GM21529 (cell line): ENCODE measurements around the gene SLC12A4.

Experiments
- ATAC-seq: cut with Tn5 transposase; IDR thresholded peaks from one replicate; pipeline ENCODE4 v1.9.1; 2021; ENCODE audit not compliant: unreplicated experiment

SLC12A4 gene

GRCh38 chr16:67963662-67964321 is 4.6 kb downstream of the SLC12A4 start:
- ATAC-seq = no peak

GRCh38 chr16:67963292-67963661 is 5.2 kb downstream of the SLC12A4 start:
- ATAC-seq = no peak

DNA sequence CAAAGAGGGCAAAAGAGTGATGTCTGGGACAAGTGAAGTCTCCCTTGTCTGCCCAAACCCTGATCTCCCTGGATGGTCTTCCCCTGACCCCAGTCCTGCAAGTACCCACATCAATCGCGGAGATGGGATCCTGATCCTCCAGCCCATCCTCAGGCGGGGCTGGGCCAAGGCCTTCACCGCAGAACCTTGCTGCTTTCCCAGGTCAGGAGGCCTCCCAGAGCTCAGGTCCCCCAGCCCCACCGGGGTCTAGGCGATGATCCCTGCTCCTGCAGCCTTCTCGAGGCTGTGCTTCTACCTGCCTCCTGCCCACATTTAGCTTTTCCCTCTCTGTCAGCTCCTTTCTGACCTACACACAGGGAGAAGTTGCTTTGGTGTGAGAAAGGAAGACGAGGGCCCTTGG is 6.3 kb downstream of the SLC12A4 start:
- no peak for ATAC-seq

DNA sequence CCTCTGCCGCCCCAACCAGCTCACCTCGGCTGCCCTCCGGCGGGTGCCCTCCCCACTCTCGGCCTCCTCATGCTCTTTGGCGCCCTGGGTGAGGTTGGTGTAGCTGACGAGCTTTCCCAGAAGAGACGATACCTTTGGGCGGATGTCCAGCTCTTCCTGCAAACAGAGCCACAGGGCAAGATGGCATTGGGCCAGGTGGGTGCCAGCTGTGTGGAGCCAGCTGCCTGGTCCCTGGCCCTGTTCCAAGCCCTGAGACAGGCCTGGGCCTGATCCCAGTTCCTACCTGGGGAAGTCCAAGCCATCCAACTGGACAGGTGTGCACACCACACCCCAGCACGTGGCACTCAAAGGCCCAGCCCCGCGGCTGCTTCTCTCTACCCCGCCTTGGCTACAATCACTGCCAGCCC is 6.9 kb downstream of the SLC12A4 start:
- no peak for ATAC-seq

DNA sequence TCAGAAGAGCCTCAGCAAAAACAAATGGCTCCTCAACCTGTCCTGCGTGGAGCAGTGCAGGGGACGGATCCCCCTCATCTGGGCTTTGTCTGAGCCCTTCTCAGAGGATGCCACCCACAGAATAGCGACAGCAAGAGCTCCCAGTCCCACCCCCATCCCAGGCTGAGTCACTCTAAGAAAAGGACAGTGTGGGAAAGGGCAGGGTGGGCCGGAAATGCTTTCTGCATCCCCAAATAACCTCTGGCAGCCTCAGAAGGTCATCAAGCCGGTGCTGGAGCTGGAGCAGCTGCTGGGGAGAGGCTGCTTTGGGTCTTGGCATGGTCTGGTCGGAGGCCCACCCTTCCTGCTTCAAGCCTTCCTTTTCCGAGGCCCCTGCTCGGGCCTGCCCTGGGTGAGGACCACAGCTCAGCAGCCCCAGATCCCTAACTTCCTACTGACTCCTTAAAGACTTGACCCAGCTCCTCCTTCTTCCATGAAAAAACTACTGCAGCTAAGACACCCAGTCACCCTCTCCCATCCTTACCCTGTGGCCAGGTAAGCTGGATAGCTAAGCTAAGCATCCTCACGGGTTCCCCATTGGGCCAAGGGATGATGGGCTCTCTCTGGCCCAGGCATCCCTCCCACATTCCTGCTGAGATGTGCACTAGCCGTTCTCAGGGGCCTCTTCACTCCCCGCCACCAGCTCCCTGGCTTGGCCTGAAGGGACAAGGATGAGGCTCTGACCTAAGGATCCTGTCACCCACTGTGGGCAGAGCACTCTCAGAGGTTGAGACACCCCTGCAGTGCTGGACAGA is 8.7 kb downstream of the SLC12A4 start:
- no peak for ATAC-seq

DNA sequence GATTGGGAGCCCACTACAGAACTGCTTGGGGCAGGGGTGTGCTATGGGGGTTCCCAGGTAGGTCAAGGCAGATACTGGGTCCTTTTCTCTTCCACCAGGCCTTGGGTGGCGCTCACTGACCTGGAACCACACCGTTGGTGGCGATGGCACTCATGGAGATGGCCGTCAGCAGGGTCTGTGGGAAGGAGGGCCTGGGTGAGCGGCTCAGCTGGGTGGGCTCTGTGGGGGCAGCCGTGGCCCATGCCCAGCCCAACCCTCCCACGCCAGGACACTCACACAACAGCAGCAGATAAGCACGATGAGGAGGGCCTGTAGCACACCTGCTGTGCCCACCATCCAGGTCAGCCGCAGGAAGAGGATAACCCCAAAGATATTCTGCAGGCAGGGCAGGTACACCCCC is 10.8 kb downstream of the SLC12A4 start:
- ATAC-seq = no peak

DNA sequence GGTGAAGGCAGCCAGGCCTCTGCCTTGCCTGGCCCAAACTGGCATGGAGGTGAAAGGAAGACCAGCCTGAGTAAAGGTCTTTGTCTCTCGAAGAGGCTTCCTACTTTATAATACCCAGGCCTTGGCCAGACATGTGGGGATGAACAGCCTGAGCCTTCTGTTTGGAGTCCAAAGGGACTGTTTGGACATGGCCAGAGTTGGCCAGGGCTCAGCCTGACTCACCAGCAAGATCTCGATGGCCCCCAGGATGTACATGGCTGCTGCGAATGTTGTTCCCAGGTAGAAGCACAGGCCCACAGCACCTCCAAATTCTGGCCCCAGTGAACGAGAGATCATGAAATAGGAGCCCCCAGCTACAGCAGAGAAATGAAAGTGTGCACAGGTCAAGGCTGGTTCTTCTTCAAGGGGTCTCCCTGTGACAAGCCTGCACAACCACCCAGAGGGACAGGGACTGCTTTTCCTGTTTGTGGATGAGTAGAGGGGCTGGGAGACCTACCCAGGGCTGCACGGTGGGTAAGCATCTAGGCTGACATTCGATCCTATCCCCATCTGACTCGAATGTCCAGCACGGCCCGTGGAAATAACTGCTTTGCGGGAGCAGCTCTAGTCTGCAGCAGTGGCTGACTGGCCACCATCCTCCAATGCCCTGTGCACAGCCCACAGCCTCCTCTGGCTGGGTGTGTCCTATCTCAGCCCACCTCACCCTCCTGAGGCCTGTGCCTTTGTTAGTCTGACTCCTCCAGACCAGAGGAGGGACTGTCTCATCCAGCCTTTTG is 13.8 kb downstream of the SLC12A4 start:
- no peak for ATAC-seq

GRCh38 chr16:67953641-67954375 is 14.6 kb downstream of the SLC12A4 start:
- ATAC-seq = no peak

- ATAC-seq = no peak
Measured at GRCh38 chr16:67951485-67951884, 17.0 kb downstream of the SLC12A4 start.

DNA sequence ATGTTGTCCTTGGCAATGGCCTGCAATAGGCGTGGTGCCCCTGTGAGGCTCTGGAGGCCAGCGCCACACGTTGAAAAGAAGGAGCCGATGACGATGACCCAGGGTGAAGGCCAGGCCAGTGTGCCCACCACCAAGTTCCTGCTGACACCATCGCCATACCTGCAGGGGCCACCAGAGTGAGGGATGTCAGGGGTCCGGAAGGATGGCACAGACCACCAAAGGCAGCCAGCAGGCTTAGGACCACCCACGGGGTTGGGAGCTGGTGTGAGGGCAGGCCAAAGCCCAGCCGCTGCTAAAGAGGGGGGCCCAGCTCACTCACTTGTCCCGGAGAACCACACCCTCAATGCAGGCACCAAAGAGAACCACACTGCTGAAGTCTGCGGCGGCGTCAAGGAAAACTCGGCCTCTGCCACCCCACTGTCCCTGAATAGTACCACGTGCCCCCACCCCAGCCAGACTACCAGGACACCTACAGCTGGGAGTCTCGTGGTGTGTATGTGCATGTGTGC is 18.0 kb downstream of the SLC12A4 start:
- ATAC-seq = no peak

- no peak for ATAC-seq
Measured at GRCh38 chr16:67949645-67950044, 18.8 kb downstream of the SLC12A4 start.

GRCh38 chr16:67948015-67948414 is 20.4 kb downstream of the SLC12A4 start:
- no peak for ATAC-seq

DNA sequence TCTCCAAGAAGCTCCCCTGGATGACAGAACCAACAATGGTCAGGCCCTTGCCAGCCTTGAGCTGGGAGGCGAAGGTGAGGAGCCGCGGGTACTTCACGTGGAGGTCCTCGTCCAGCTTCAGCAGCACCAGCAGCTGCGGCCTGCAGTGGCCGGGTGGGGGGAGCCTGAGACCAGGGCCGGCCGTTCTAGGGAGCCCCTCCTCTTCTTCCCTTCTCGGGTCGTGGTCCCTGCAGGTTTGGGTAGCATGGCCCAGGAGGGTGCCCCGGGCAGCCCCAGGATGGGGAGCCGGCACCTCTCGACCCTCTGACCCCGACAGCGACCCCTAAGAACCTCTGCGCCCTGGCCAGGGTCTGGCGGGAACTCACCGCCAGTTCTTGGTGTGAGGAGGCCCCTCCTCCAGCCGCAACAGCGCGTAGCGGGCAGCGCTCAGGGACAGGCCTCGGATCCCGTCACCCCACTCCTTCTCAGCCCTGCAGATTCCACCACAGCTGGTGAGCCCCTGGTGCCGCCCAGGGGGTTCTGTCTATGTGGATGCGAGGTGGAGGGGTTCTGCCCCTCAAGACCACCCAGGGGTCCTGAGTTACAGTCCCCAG is 21.4 kb downstream of the SLC12A4 start:
- no peak for ATAC-seq

DNA sequence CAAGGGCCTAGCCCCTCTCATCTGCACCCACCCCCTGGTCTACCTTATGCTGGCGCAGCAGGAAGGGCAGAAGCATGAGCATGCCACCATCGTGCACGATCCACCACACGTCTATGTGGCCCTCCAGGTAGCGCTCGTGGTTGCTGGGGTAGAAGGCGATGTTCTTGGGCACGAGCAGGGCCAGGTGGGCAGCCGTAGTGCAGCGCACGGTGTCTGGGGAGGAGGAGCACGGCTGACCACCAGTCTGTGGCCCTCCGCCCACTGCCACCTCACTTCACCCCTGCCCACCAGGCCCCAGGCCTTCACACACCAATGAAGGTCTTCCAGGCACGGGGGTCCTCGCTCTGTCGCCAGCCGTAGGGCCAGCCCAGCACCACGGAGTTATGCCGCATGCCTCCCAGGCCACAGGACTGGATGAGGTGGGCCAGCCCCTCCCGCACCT is 22.3 kb downstream of the SLC12A4 start:
- ATAC-seq = no peak

DNA sequence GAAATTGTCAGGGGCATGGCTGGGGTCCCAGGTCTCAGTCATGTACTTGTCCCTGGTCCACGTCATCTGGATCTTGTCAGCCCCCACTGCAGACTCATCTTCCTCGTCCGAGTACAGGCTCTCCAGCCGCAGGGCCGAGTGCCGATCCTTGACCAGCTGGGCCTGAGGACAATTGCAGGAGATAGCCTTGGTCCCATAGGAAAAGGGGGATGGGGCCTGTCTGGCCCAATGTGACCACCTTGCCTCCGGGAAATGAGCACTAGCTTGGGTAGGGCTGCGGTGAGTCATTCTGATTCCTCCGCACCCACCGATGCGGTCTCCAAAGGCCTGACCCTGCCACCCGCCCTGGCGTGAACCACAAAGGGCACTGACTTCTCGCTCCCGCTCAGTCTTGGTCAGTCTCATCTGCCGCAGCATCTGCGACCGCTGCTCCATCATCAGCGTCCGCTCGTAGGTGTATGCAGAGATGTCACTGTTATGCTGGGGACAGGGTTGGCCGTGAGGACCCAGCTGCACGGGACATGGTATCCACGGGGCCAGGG is 23.0 kb downstream of the SLC12A4 start:
- no peak for ATAC-seq

GRCh38 chr16:67944690-67945391 is 23.6 kb downstream of the SLC12A4 start:
- no peak for ATAC-seq

GRCh38 chr16:67943619-67944504 is 24.6 kb downstream of the SLC12A4 start, which contains the start of gene LCAT:
Gene LCAT (minus strand): TSS chr16:67944120. CDS start chr16:67944101, 19 bp downstream.
- ATAC-seq = no peak

DNA sequence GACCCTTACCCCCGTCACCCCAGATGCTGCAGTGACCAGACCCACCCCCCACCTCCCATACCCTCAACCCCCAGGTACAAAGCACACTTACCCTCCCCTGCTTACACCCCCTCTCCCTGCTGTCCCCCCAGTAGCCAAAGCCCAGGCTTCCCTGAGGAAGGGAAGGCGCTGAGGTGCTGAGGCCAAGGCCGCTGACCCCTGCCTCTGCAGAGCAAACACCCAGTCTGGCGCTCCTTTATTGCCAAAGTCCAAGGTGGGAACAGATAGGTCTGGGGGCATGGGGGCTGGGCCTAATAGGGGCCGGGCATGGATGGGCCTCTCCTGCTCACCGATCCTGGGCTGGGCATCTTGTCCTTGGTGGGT is 25.2 kb downstream of the SLC12A4 start:
- ATAC-seq = no peak
